HG03342 (cell line): Measurements from ENCODE around the gene GPBAR1.
A peak's percentile ranks its signal among the peaks of the same experiment; 100 is the strongest.

Experiments used
- ATAC-seq: cut with Tn5 transposase; IDR thresholded peaks from one replicate; pipeline ENCODE4 v1.9.1; 2021; ENCODE audit warnings: mild to moderate bottlenecking, moderate library complexity; ENCODE audit not compliant: unreplicated experiment

The GPBAR1 gene

GRCh38 chr2:218284106-218284811, 23.4 kb downstream of the GPBAR1 start:
- ATAC-seq: peak; percentile 40

GRCh38 chr2:218285604-218286003, 24.8 kb downstream of the GPBAR1 start:
- no peak for ATAC-seq

- peak; percentile 66 for ATAC-seq
These were observed 26.0 kb downstream of the GPBAR1 start for GRCh38 chr2:218286570-218287459.

- ATAC-seq: no peak
These were observed 29.0 kb downstream of the GPBAR1 start for GRCh38 chr2:218289639-218290315.

GRCh38 chr2:218290316-218291261, 29.8 kb downstream of the GPBAR1 start:
- ATAC-seq: peak; percentile 56

GRCh38 chr2:218291318-218292047, 30.7 kb downstream of the GPBAR1 start:
- no peak for ATAC-seq

- ATAC-seq: peak; percentile 72
These were observed 31.5 kb downstream of the GPBAR1 start, which contains the start of gene TMBIM1 for GRCh38 chr2:218292048-218293014. Gene TMBIM1, minus strand, starts transcription at chr2:218292503. Its CDS starts 10,362 bp downstream, at chr2:218282141.

- ATAC-seq: no peak
These were observed 33.1 kb downstream of the GPBAR1 start for GRCh38 chr2:218293715-218294429.

- no peak for ATAC-seq
These were observed 33.7 kb downstream of the GPBAR1 start for GRCh38 chr2:218294430-218295022.

- ATAC-seq: no peak
These were observed 34.2 kb downstream of the GPBAR1 start for GRCh38 chr2:218295029-218295428.

GRCh38 chr2:218296200-218296599, 35.4 kb downstream of the GPBAR1 start:
- no peak for ATAC-seq

- ATAC-seq: no peak
These were observed 36.0 kb downstream of the GPBAR1 start for GRCh38 chr2:218296847-218297246.

GRCh38 chr2:218298314-218298875, 37.6 kb downstream of the GPBAR1 start:
- no peak for ATAC-seq

- no peak for ATAC-seq
These were observed 39.3 kb downstream of the GPBAR1 start for GRCh38 chr2:218300141-218300540.

- ATAC-seq: peak; percentile 87
These were observed 40.5 kb downstream of the GPBAR1 start for GRCh38 chr2:218301176-218301819.

GRCh38 chr2:218305383-218305782, 44.6 kb downstream of the GPBAR1 start:
- ATAC-seq: no peak
